HCT116 (cell line): Measurements from ENCODE around the gene RALGAPA1. TPM values are rescaled to one million over a fixed set of nuclear protein-coding genes. Genes with fewer than 3 reads are reported as not detected.

Experiments
- ATAC-seq: fragments of 200-7000 bp; cut with Tn5 transposase; 2 replicates; pipeline ENCODE4 v1.9.1; 2020; ENCODE audit warnings: mild to moderate bottlenecking, moderate library complexity
- BruUV-seq: library from RNA; stranded (reverse); fragments of 400-500 nt; replicated peaks from 2 replicates; lab custom pipeline; 2021; lab: Mats Ljungman, UMichigan
- CTCF ChIA-PET: fragments of 300-600 bp; sonication (Branson Sonifier 250); formaldehyde crosslinking; loops from one replicate; lab custom pipeline; 2021; ENCODE audit warnings: antibody characterized with exemption; lab: Charles Lee
- POLR2A ChIA-PET: fragments of 300-600, 350-600 bp; sonication (Branson Sonifier 250); formaldehyde crosslinking; loops from one replicate; lab custom pipeline; 2021; ENCODE audit warnings: antibody characterized with exemption; lab: Charles Lee
- RAD21 ChIA-PET, 2 experiments: fragments of 300-600 bp; sonication (Branson Sonifier 250); formaldehyde crosslinking; loops; one replicate each; lab custom pipeline; 2023; ENCODE audit warnings: low total read pairs in 2 of 2; ENCODE audit not compliant: uncharacterized antibody in 2 of 2, unreplicated experiment in 2 of 2, low non-redundant PET in 1 of 2; lab: Charles Lee
- DNase-seq: peaks from one replicate; pipeline ENCODE4 v3.0.0-alpha.2; 2010; ENCODE audit warnings: low read depth, low spot score
- H2AFZ ChIP-seq: fragments of 200-600 bp; shearing (Covaris generic), sonication (generic); 2 replicates; pipeline ENCODE4 v1.6.1; 2017; ENCODE audit warnings: low read depth, mixed run types, mixed read lengths, antibody characterized with exemption, low read length; ENCODE audit not compliant: poor library complexity, severe bottlenecking
- H3K27ac ChIP-seq: 2 replicates; pipeline ENCODE4 v1.5.1; 2012; ENCODE audit warnings: low read depth, low read length
- H3K27me3 ChIP-seq: fragments of 200-600 bp; sonication (generic); 2 replicates; pipeline ENCODE4 v1.6.1; 2016; ENCODE audit warnings: mixed run types, low read length, mixed read lengths; ENCODE audit not compliant: insufficient read depth
- H3K36me3 ChIP-seq, 2 experiments: fragments of 200-500 bp in 1 of 2; fragments of 200-600 bp in 1 of 2; sonication (Bioruptor generic) in 1 of 2; sonication (generic) in 1 of 2; 2 replicates each; pipeline versions ENCODE4 v1.5.1 to v1.6.1; 2014 to 2016; ENCODE audit warnings: low read length in 2 of 2, inconsistent platforms in 1 of 2, mixed read lengths in 1 of 2, mixed run types in 1 of 2; ENCODE audit not compliant: insufficient read depth in 2 of 2, control insufficient read depth in 1 of 2
- H3K4me1 ChIP-seq, 2 experiments: fragments of 200-600 bp in 1 of 2; sonication (generic) in 1 of 2; 2 replicates each; pipeline versions ENCODE4 v1.5.1 to v1.6.1; 2012 to 2017; ENCODE audit warnings: low read length in 2 of 2, inconsistent platforms in 1 of 2, mild to moderate bottlenecking in 1 of 2, mixed read lengths in 1 of 2, mixed run types in 1 of 2, moderate library complexity in 1 of 2; ENCODE audit not compliant: insufficient read depth in 2 of 2, control insufficient read depth in 1 of 2
- H3K4me2 ChIP-seq: fragments of 200-600 bp; sonication (generic); 2 replicates; pipeline ENCODE4 v1.6.1; 2017; ENCODE audit warnings: mixed run types, low read length, mixed read lengths
- H3K4me3 ChIP-seq, 2 experiments: fragments of 200-600 bp in 1 of 2; sonication (generic) in 1 of 2; replicated peaks in 1 of 2; 2 replicates each; pipeline ENCODE4 v1.5.1; 2011 to 2016; ENCODE audit warnings: low read length in 2 of 2, control low read depth in 1 of 2, low read depth in 1 of 2, mild to moderate bottlenecking in 1 of 2, mixed read lengths in 1 of 2, mixed run types in 1 of 2
- H3K79me2 ChIP-seq: fragments of 200-600 bp; sonication (generic); 2 replicates; pipeline ENCODE4 v1.6.1; 2017; ENCODE audit warnings: mild to moderate bottlenecking, mixed run types, low read length, moderate library complexity, mixed read lengths; ENCODE audit not compliant: insufficient read depth
- H3K9ac ChIP-seq: fragments of 200-600 bp; sonication (generic); 2 replicates; pipeline ENCODE4 v1.6.1; 2016; ENCODE audit warnings: low read length, mixed read lengths
- H3K9me2 ChIP-seq: fragments of 200-600 bp; sonication (generic), shearing (Covaris generic); 2 replicates; pipeline ENCODE4 v1.6.1; 2017; ENCODE audit warnings: mixed run types, mild to moderate bottlenecking, moderate library complexity; ENCODE audit not compliant: insufficient read depth
- H3K9me3 ChIP-seq, 2 experiments: fragments of 200-500 bp in 1 of 2; fragments of 200-600 bp in 1 of 2; sonication (Bioruptor generic) in 1 of 2; sonication (generic) in 1 of 2; 2 replicates each; pipeline ENCODE4 v1.6.1; 2014 to 2017; ENCODE audit warnings: low read length in 2 of 2, mixed read lengths in 2 of 2, inconsistent platforms in 1 of 2, low read depth in 1 of 2, mild to moderate bottlenecking in 1 of 2, mixed run types in 1 of 2, moderate library complexity in 1 of 2; ENCODE audit not compliant: control insufficient read depth in 1 of 2, insufficient read depth in 1 of 2
- H4K20me1 ChIP-seq: fragments of 200-600 bp; sonication (generic), shearing (Covaris generic); 2 replicates; pipeline ENCODE4 v1.6.1; 2017; ENCODE audit warnings: mixed run types, mild to moderate bottlenecking, moderate library complexity; ENCODE audit not compliant: insufficient read depth
- ATF3 ChIP-seq: IDR thresholded peaks from 2 replicates; pipeline ENCODE4 v1.6.1; 2012
- CEBPB ChIP-seq: IDR thresholded peaks from 2 replicates; pipeline ENCODE4 v1.6.1; 2012; ENCODE audit warnings: low read depth
- EGR1 ChIP-seq: IDR thresholded peaks from 2 replicates; pipeline ENCODE4 v1.6.1; 2012; ENCODE audit warnings: low read depth
- MAX ChIP-seq: IDR thresholded peaks from 2 replicates; pipeline ENCODE4 v1.6.1; 2012
- POLR2A ChIP-seq: IDR thresholded peaks from 2 replicates; pipeline ENCODE4 v1.7.0; 2011; ENCODE audit warnings: borderline replicate concordance; ENCODE audit not compliant: insufficient read depth, insufficient read length; ENCODE audit errors: extremely low read depth
- REST ChIP-seq: IDR thresholded peaks from 2 replicates; pipeline ENCODE4 v1.6.1; 2012; ENCODE audit warnings: low read depth
- YY1 ChIP-seq: IDR thresholded peaks from 2 replicates; pipeline ENCODE4 v1.6.1; 2011; ENCODE audit warnings: low read length, low read depth, moderate library complexity, mild to moderate bottlenecking; ENCODE audit not compliant: insufficient replicate concordance; ENCODE audit errors: extremely low read depth
- ZBTB33 ChIP-seq: IDR thresholded peaks from 2 replicates; pipeline ENCODE4 v1.6.1; 2011; ENCODE audit warnings: mild to moderate bottlenecking, low read length, moderate library complexity; ENCODE audit not compliant: insufficient replicate concordance; ENCODE audit errors: extremely low read depth
- intact Hi-C: fragments of 100-400 bp; cut with micrococcal nuclease; formaldehyde crosslinking; loops from 2 replicates; pipeline ENCODE4 v1.10.0; 2022
- total RNA-seq: library from RNA; stranded (reverse); gene quantifications from one replicate; pipeline ENCODE4 v1.2.1, GENCODE V29; 2021; ENCODE audit not compliant: unreplicated experiment

Gene RALGAPA1
- total RNA-seq, 1 experiment from 2014 or later = 29.3 TPM

GRCh38 chr14:35797796-35798195, 11.3 kb downstream of the RALGAPA1 start:
- peaks cover 55% of the 10 kb centered on the region for H3K79me2 ChIP-seq
- H3K9ac ChIP-seq = no peak overlapping the region
- intact Hi-C loops = loop anchor here (2.0 kb wide), 1 partner anchor 37 kb away; no protein-coding TSS in a partner anchor
- DNase-seq (no peak), ATAC-seq (no peak)
- RAD21 ChIA-PET = no interaction called here
- no peak overlapping the region for H2AFZ ChIP-seq
- no peak overlapping the region for H3K4me2 ChIP-seq
- no peak overlapping the region for H3K4me3 ChIP-seq
- CTCF ChIA-PET = no interaction called here
- H3K4me1 ChIP-seq = no peaks in the 10 kb centered on the region
- H3K27me3 ChIP-seq = no peaks in the 10 kb centered on the region
- H3K9me3 ChIP-seq = no peaks in the 10 kb centered on the region
- H4K20me1 ChIP-seq = no peaks in the 10 kb centered on the region
- H3K36me3 ChIP-seq = no peaks in the 10 kb centered on the region
- BruUV-seq = no TSS peak
- H3K9me2 ChIP-seq = no peaks in the 10 kb centered on the region
- H3K27ac ChIP-seq = no peak overlapping the region
- POLR2A ChIA-PET = no interaction called here
- TF ChIP-seq ATF3 = no peak
- TF ChIP-seq EGR1 = no peak
- TF ChIP-seq YY1 = no peak
- TF ChIP-seq CEBPB = no peak
- TF ChIP-seq REST = no peak
- TF ChIP-seq ZBTB33 = no peak
- TF ChIP-seq POLR2A = no peak
- no peak for TF ChIP-seq MAX
